ENCODE measurements around the gene CERS6. TPM values are rescaled to one million over a fixed set of nuclear protein-coding genes. Genes with fewer than 3 reads are reported as not detected.

The CERS6 gene
- total and polyA plus RNA-seq, 2 experiments from 2014 or later, result 7.4 to 35.0 TPM

DNA sequence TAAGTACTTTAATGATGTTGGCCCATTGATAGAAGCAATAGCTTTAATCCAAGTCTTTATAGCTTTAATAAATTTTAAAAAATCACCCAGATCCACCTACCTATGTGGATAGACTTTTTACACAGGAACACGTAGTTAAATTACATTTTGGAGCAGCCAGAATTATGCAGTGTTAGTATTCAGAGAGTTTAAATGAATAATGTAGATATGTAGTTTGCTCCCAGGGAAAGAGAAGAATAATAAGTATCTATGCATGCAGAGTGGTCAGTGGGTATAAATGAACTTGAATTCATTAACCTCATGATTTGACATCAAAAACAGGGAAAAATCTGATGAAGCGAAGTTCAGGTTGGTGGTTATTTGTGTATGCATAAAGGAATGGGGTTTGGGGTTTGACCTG, 146.3 kb downstream of the CERS6 start (continued):
- no peak for TF ChIP-seq ZNF462 (CRISPR knock-in tag; IDR thresholded peaks at IDR 0.05)
- no peak for TF ChIP-seq ZNF114 (CRISPR knock-in tag; IDR thresholded peaks at IDR 0.05)
- no peak for TF ChIP-seq POLR2AphosphoS5 (IDR thresholded peaks at IDR 0.05; ENCODE audit: low read depth)

GRCh38 chr2:168602846-168603401, 146.9 kb downstream of the CERS6 start:
- peaks cover 36% of the 10 kb centered on the region for H3K36me3 Mint-ChIP-seq (ENCODE audit: low read depth)
- Histone ChIP-seq H3K36me3 (ENCODE audit: insufficient read depth) (no peaks in the 10 kb centered on the region), H3K79me2 (replicated peaks; ENCODE audit: insufficient read depth) (peaks cover 46% of the 10 kb centered on the region), H3F3A (replicated peaks; ENCODE audit: low read depth) (no peaks in the 10 kb centered on the region), H4K20me1 (replicated peaks; ENCODE audit: insufficient read depth) (no peaks in the 10 kb centered on the region), H3K27ac (ENCODE audit: low read depth) (no peak overlapping the region), H2AFZ (no peak overlapping the region), H3K4me2 (no peak overlapping the region), H3K4me3 (no peak overlapping the region), H3K27me3 (ENCODE audit: insufficient read depth) (no peaks in the 10 kb centered on the region), H3K9me2 (ENCODE audit: insufficient read depth) (no peaks in the 10 kb centered on the region), H3K4me1 (ENCODE audit: insufficient read depth) (no peaks in the 10 kb centered on the region)
- peaks cover 17% of the 10 kb centered on the region for H3K4me1 Mint-ChIP-seq
- peaks cover 7% of the 10 kb centered on the region for H3K27me3 Mint-ChIP-seq (ENCODE audit: insufficient read depth, low read depth, poor library complexity)
- ATAC-seq (no peak), DNase-seq (ENCODE audit: low spot score) (no peak)
- peaks cover 32% of the 10 kb centered on the region for H3K9me3 Mint-ChIP-seq
- no peak overlapping the region for H3K4me3 Mint-ChIP-seq
- no peak overlapping the region for H3K27ac Mint-ChIP-seq
- TF ChIP-seq EZH2phosphoT487 (IDR thresholded peaks at IDR 0.05; ENCODE audit: unreplicated experiment), result no peak
- no peak for TF ChIP-seq ZNF331 (CRISPR knock-in tag; IDR thresholded peaks at IDR 0.05; ENCODE audit: low read depth)
- TF ChIP-seq NANOG (IDR thresholded peaks at IDR 0.05; ENCODE audit: borderline replicate concordance), result no peak
- TF ChIP-seq, protein P1, sequence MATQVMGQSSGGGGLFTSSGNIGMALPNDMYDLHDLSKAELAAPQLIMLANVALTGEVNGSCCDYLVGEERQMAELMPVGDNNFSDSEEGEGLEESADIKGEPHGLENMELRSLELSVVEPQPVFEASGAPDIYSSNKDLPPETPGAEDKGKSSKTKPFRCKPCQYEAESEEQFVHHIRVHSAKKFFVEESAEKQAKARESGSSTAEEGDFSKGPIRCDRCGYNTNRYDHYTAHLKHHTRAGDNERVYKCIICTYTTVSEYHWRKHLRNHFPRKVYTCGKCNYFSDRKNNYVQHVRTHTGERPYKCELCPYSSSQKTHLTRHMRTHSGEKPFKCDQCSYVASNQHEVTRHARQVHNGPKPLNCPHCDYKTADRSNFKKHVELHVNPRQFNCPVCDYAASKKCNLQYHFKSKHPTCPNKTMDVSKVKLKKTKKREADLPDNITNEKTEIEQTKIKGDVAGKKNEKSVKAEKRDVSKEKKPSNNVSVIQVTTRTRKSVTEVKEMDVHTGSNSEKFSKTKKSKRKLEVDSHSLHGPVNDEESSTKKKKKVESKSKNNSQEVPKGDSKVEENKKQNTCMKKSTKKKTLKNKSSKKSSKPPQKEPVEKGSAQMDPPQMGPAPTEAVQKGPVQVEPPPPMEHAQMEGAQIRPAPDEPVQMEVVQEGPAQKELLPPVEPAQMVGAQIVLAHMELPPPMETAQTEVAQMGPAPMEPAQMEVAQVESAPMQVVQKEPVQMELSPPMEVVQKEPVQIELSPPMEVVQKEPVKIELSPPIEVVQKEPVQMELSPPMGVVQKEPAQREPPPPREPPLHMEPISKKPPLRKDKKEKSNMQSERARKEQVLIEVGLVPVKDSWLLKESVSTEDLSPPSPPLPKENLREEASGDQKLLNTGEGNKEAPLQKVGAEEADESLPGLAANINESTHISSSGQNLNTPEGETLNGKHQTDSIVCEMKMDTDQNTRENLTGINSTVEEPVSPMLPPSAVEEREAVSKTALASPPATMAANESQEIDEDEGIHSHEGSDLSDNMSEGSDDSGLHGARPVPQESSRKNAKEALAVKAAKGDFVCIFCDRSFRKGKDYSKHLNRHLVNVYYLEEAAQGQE (IDR thresholded peaks at IDR 0.05; ENCODE audit: unreplicated experiment), result no peak
- no peak for TF ChIP-seq CREB1 (CRISPR knock-in tag; IDR thresholded peaks at IDR 0.05; ENCODE audit: low read depth)
- no peak for TF ChIP-seq STAT1 (IDR thresholded peaks at IDR 0.05; ENCODE audit: unreplicated experiment)
